ENCODE data around the gene AQP1. TPM values are rescaled to one million over a fixed set of nuclear protein-coding genes. Genes with fewer than 3 reads are reported as not detected.

The AQP1 gene
- total RNA-seq = 1.4 and 1.7 TPM in 2 replicates

GRCh38 chr7:30911561-30911969, at the start of gene AQP1:
Gene AQP1, plus strand, starts transcription at chr7:30911853. Its CDS starts 57 bp downstream, at chr7:30911910.

DNA sequence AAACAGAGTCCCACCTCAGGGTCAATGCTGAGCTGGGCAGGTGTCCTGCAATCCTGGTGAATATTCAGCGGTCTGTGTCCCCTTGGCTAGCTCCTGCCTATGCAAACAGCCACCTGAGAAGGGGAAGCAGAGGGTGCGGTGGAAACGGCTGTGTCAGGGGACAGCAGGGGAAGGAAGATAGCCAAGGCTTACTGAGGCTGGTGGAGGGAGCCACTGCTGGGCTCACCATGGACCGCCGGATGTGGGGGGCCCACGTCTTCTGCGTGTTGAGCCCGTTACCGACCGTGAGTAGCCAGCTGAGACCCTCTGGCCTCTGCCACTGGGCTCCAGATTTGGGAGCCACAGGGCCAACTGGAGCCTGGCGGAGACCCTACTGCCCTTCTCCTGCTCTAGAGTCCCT, 52.2 kb downstream of the AQP1 start, which contains the start of gene GHRHR:
Gene GHRHR, plus strand, starts transcription at position 112 of the 400 bp plus-strand sequence. Its CDS starts 116 bp downstream, at position 228.

Other genes with a start within 250 kb of the AQP1 start
- gene CRHR2, start 229.4 kb upstream of the AQP1 start, total RNA-seq = not detected in 2 replicates
- gene INMT, start 159.7 kb upstream of the AQP1 start, total RNA-seq = 14.3 and 17.0 TPM in 2 replicates
- gene MINDY4, start 140.4 kb upstream of the AQP1 start, total RNA-seq = 4.4 and 6.3 TPM in 2 replicates
- gene GHRHR, start 52.1 kb downstream of the AQP1 start, total RNA-seq = not detected in 2 replicates
- gene ADCYAP1R1, start 140.5 kb downstream of the AQP1 start, total RNA-seq = not detected in 2 replicates

All from bronchial smooth muscle cell (primary cell).